ENCODE measurements around the gene DOCK1.

Gene DOCK1

GRCh38 chr10:127462643-127463295, 557.5 kb downstream of the DOCK1 start:
- no peak overlapping the region for H3K9ac ChIP-seq (ENCODE audit: low read depth, low read length)
- H3K4me1 ChIP-seq (ENCODE audit: insufficient read depth, low read length): no peaks in the 10 kb centered on the region
- no peaks in the 10 kb centered on the region for H3K36me3 ChIP-seq (ENCODE audit: insufficient read depth, low read length)
- no peaks in the 10 kb centered on the region for H3K9me3 ChIP-seq (ENCODE audit: control insufficient read depth, insufficient read depth, low read length)

- no peaks in the 10 kb centered on the region for H3K4me1 ChIP-seq (ENCODE audit: insufficient read depth, low read length)
- no peaks in the 10 kb centered on the region for H3K36me3 ChIP-seq (ENCODE audit: insufficient read depth, low read length)
- no peaks in the 10 kb centered on the region for H3K9me3 ChIP-seq (ENCODE audit: control insufficient read depth, insufficient read depth, low read length)
- no peak overlapping the region for H3K9ac ChIP-seq (ENCODE audit: low read depth, low read length)
These were observed 558.3 kb downstream of the DOCK1 start for GRCh38 chr10:127463548-127463947.

GRCh38 chr10:127464561-127464960, 559.3 kb downstream of the DOCK1 start:
- Histone ChIP-seq H3K4me1 (ENCODE audit: insufficient read depth, low read length) (no peaks in the 10 kb centered on the region), H3K9ac (ENCODE audit: low read depth, low read length) (no peak overlapping the region), H3K36me3 (ENCODE audit: insufficient read depth, low read length) (no peaks in the 10 kb centered on the region), H3K9me3 (ENCODE audit: control insufficient read depth, insufficient read depth, low read length) (no peaks in the 10 kb centered on the region)

- Histone ChIP-seq H3K4me1 (ENCODE audit: insufficient read depth, low read length) (no peaks in the 10 kb centered on the region; the same call in 1 of the 2 replicates), H3K9ac (ENCODE audit: low read depth, low read length) (no peak overlapping the region), H3K36me3 (ENCODE audit: insufficient read depth, low read length) (no peaks in the 10 kb centered on the region), H3K9me3 (ENCODE audit: control insufficient read depth, insufficient read depth, low read length) (no peaks in the 10 kb centered on the region)
These were observed 562.6 kb downstream of the DOCK1 start for GRCh38 chr10:127467811-127468210.

GRCh38 chr10:127468632-127469031, 563.4 kb downstream of the DOCK1 start:
- H3K4me1 ChIP-seq (ENCODE audit: insufficient read depth, low read length): no peaks in the 10 kb centered on the region; the same call in 1 of the 2 replicates
- no peak overlapping the region for H3K9ac ChIP-seq (ENCODE audit: low read depth, low read length)
- H3K36me3 ChIP-seq (ENCODE audit: insufficient read depth, low read length): no peaks in the 10 kb centered on the region
- no peaks in the 10 kb centered on the region for H3K9me3 ChIP-seq (ENCODE audit: control insufficient read depth, insufficient read depth, low read length)

- H3K9me3 ChIP-seq (ENCODE audit: control insufficient read depth, insufficient read depth, low read length): no peaks in the 10 kb centered on the region
- H3K4me1 ChIP-seq (ENCODE audit: insufficient read depth, low read length): no peaks in the 10 kb centered on the region; the same call in 1 of the 2 replicates
- no peaks in the 10 kb centered on the region for H3K36me3 ChIP-seq (ENCODE audit: insufficient read depth, low read length)
- H3K9ac ChIP-seq (ENCODE audit: low read depth, low read length): no peak overlapping the region
These were observed 565.7 kb downstream of the DOCK1 start for GRCh38 chr10:127470911-127471310.

- Histone ChIP-seq H3K9me3 (ENCODE audit: control insufficient read depth, insufficient read depth, low read length) (no peaks in the 10 kb centered on the region), H3K4me1 (ENCODE audit: insufficient read depth, low read length) (no peaks in the 10 kb centered on the region; the same call in 1 of the 2 replicates), H3K9ac (ENCODE audit: low read depth, low read length) (no peak overlapping the region), H3K36me3 (ENCODE audit: insufficient read depth, low read length) (no peaks in the 10 kb centered on the region)
These were observed 567.7 kb downstream of the DOCK1 start for GRCh38 chr10:127472976-127473375.

- Histone ChIP-seq H3K36me3 (ENCODE audit: insufficient read depth, low read length) (no peaks in the 10 kb centered on the region), H3K9me3 (ENCODE audit: control insufficient read depth, insufficient read depth, low read length) (no peaks in the 10 kb centered on the region), H3K4me1 (ENCODE audit: insufficient read depth, low read length) (no peaks in the 10 kb centered on the region; the same call in 1 of the 2 replicates), H3K9ac (ENCODE audit: low read depth, low read length) (no peak overlapping the region)
These were observed 569.3 kb downstream of the DOCK1 start for GRCh38 chr10:127474501-127474900.

- Histone ChIP-seq H3K36me3 (ENCODE audit: insufficient read depth, low read length) (no peaks in the 10 kb centered on the region), H3K4me1 (ENCODE audit: insufficient read depth, low read length) (no peaks in the 10 kb centered on the region), H3K9me3 (ENCODE audit: control insufficient read depth, insufficient read depth, low read length) (no peaks in the 10 kb centered on the region), H3K9ac (ENCODE audit: low read depth, low read length) (no peak overlapping the region)
These were observed 580.1 kb downstream of the DOCK1 start for GRCh38 chr10:127485153-127485857.

- H3K4me1 ChIP-seq (ENCODE audit: insufficient read depth, low read length): no peaks in the 10 kb centered on the region
- no peak overlapping the region for H3K9ac ChIP-seq (ENCODE audit: low read depth, low read length)
- H3K36me3 ChIP-seq (ENCODE audit: insufficient read depth, low read length): no peaks in the 10 kb centered on the region
- H3K9me3 ChIP-seq (ENCODE audit: control insufficient read depth, insufficient read depth, low read length): no peaks in the 10 kb centered on the region
These were observed 581.1 kb downstream of the DOCK1 start for GRCh38 chr10:127486355-127486754.

GRCh38 chr10:127492607-127493250, 587.5 kb downstream of the DOCK1 start:
- Histone ChIP-seq H3K36me3 (ENCODE audit: insufficient read depth, low read length) (no peaks in the 10 kb centered on the region), H3K9me3 (ENCODE audit: control insufficient read depth, insufficient read depth, low read length) (no peaks in the 10 kb centered on the region), H3K4me1 (ENCODE audit: insufficient read depth, low read length) (no peaks in the 10 kb centered on the region), H3K9ac (ENCODE audit: low read depth, low read length) (no peak overlapping the region)

GRCh38 chr10:127496035-127496434, 590.8 kb downstream of the DOCK1 start:
- H3K9ac ChIP-seq (ENCODE audit: low read depth, low read length): no peak overlapping the region
- no peaks in the 10 kb centered on the region for H3K36me3 ChIP-seq (ENCODE audit: insufficient read depth, low read length)
- H3K4me1 ChIP-seq (ENCODE audit: insufficient read depth, low read length): no peaks in the 10 kb centered on the region
- no peaks in the 10 kb centered on the region for H3K9me3 ChIP-seq (ENCODE audit: control insufficient read depth, insufficient read depth, low read length)

- Histone ChIP-seq H3K9ac (ENCODE audit: low read depth, low read length) (no peak overlapping the region), H3K9me3 (ENCODE audit: control insufficient read depth, insufficient read depth, low read length) (no peaks in the 10 kb centered on the region), H3K36me3 (ENCODE audit: insufficient read depth, low read length) (no peaks in the 10 kb centered on the region), H3K4me1 (ENCODE audit: insufficient read depth, low read length) (no peaks in the 10 kb centered on the region)
These were observed 592.5 kb downstream of the DOCK1 start for GRCh38 chr10:127497685-127498084.

- Histone ChIP-seq H3K9ac (ENCODE audit: low read depth, low read length) (no peak overlapping the region), H3K4me1 (ENCODE audit: insufficient read depth, low read length) (no peaks in the 10 kb centered on the region), H3K9me3 (ENCODE audit: control insufficient read depth, insufficient read depth, low read length) (no peaks in the 10 kb centered on the region), H3K36me3 (ENCODE audit: insufficient read depth, low read length) (no peaks in the 10 kb centered on the region)
These were observed 592.9 kb downstream of the DOCK1 start for GRCh38 chr10:127498087-127498486.

GRCh38 chr10:127500127-127500526, 594.9 kb downstream of the DOCK1 start:
- H3K9ac ChIP-seq (ENCODE audit: low read depth, low read length): no peak overlapping the region
- no peaks in the 10 kb centered on the region for H3K4me1 ChIP-seq (ENCODE audit: insufficient read depth, low read length)
- no peaks in the 10 kb centered on the region for H3K36me3 ChIP-seq (ENCODE audit: insufficient read depth, low read length)
- no peaks in the 10 kb centered on the region for H3K9me3 ChIP-seq (ENCODE audit: control insufficient read depth, insufficient read depth, low read length)
